B cell (primary cell): Measurements from ENCODE around the gene HTR3E. TPM values are rescaled to one million over a fixed set of nuclear protein-coding genes. Genes with fewer than 3 reads are reported as not detected.

Experiments
- polyA plus RNA-seq: library from polyadenylated mRNA; depleted of rRNA; stranded (reverse); fragments of >200 nt; gene quantifications from 2 replicates; pipeline ENCODE4 v1.2.3, GENCODE V29; 2012
- small RNA-seq: library from RNA; depleted of rRNA; stranded (forward); fragments of <200 nt; gene quantifications from one replicate; pipeline ENCODE3, GENCODE V24; 2012; ENCODE audit warnings: low replicate concordance, low read depth; ENCODE audit not compliant: insufficient read length
- total RNA-seq, 2 donors: library from RNA; stranded (reverse); fragments of 120-200 nt in 1 of 2; gene quantifications; 1 replicate in 1 of 2; 2 replicates in 1 of 2; pipeline versions ENCODE4 v1.2.3 to v1.2.4, GENCODE V29; 2013 to 2022

The HTR3E gene
- total and polyA plus RNA-seq, 2 donors (not counting 1 experiment from before 2014, with no cell fraction given): not detected

Small RNAs within 50 kb of the gene (small RNA-seq; reads per million reads assigned to genes)
- not detected for gene RF00019

Other genes with a start within 250 kb of the HTR3E start
- gene PARL, start 212.2 kb upstream of the HTR3E start, total RNA-seq: 46.7 and 51.2 TPM in 2 replicates
- 23.5 and 32.6 TPM in 2 replicates for gene PARL, start 212.2 kb upstream of the HTR3E start, polyA plus RNA-seq
- gene ABCC5, start 79.2 kb upstream of the HTR3E start, total RNA-seq: 29.5 and 31.7 TPM in 2 replicates
- gene ABCC5, start 79.2 kb upstream of the HTR3E start, polyA plus RNA-seq: 13.4 and 16.9 TPM in 2 replicates
- gene HTR3D, start 65.3 kb upstream of the HTR3E start, total RNA-seq: not detected in 2 replicates
- not detected in 2 replicates for gene HTR3D, start 65.3 kb upstream of the HTR3E start, polyA plus RNA-seq
- gene HTR3C, start 44.0 kb upstream of the HTR3E start, total RNA-seq: not detected in 2 replicates
- gene HTR3C, start 44.0 kb upstream of the HTR3E start, polyA plus RNA-seq: not detected in 2 replicates
- 83.8 and 85.9 TPM in 2 replicates for gene EIF2B5, start 38.3 kb downstream of the HTR3E start, total RNA-seq
- gene EIF2B5, start 38.3 kb downstream of the HTR3E start, polyA plus RNA-seq: 73.2 and 77.1 TPM in 2 replicates
- 81.3 and 92.0 TPM in 2 replicates for gene DVL3, start 58.3 kb downstream of the HTR3E start, total RNA-seq
- gene DVL3, start 58.3 kb downstream of the HTR3E start, polyA plus RNA-seq: 42.7 and 49.4 TPM in 2 replicates
- gene AP2M1, start 77.8 kb downstream of the HTR3E start, total RNA-seq: 191 and 207 TPM in 2 replicates
- 132 and 171 TPM in 2 replicates for gene AP2M1, start 77.8 kb downstream of the HTR3E start, polyA plus RNA-seq
- gene ABCF3, start 89.1 kb downstream of the HTR3E start, total RNA-seq: 115 and 131 TPM in 2 replicates
- 74.0 and 86.5 TPM in 2 replicates for gene ABCF3, start 89.1 kb downstream of the HTR3E start, polyA plus RNA-seq
- gene VWA5B2, start 132.5 kb downstream of the HTR3E start, total RNA-seq: 0.37 TPM in 1 of 2 replicates, not detected in the other
- gene VWA5B2, start 132.5 kb downstream of the HTR3E start, polyA plus RNA-seq: 0.09 and 0.10 TPM in 2 replicates
- 32.7 and 38.6 TPM in 2 replicates for gene ALG3, start 151.9 kb downstream of the HTR3E start, total RNA-seq
- gene ALG3, start 151.9 kb downstream of the HTR3E start, polyA plus RNA-seq: 29.9 and 36.1 TPM in 2 replicates
- gene EEF1AKMT4, start 152.6 kb downstream of the HTR3E start, total RNA-seq: 1.5 and 2.0 TPM in 2 replicates
- gene EEF1AKMT4, start 152.6 kb downstream of the HTR3E start, polyA plus RNA-seq: 0.61 and 2.5 TPM in 2 replicates
- 0.29 TPM in 1 of 2 replicates, not detected in the other for gene CAMK2N2, start 164.5 kb downstream of the HTR3E start, total RNA-seq
- not detected in 2 replicates for gene CAMK2N2, start 164.5 kb downstream of the HTR3E start, polyA plus RNA-seq
- gene ECE2, start 179.0 kb downstream of the HTR3E start, total RNA-seq: not detected in 2 replicates
- not detected in 2 replicates for gene ECE2, start 179.0 kb downstream of the HTR3E start, polyA plus RNA-seq
- 140 and 145 TPM in 2 replicates for gene PSMD2, start 202.2 kb downstream of the HTR3E start, total RNA-seq
- gene PSMD2, start 202.2 kb downstream of the HTR3E start, polyA plus RNA-seq: 79.4 and 119 TPM in 2 replicates
- 160 TPM in 2 replicates for gene EIF4G1, start 217.5 kb downstream of the HTR3E start, total RNA-seq
- gene EIF4G1, start 217.5 kb downstream of the HTR3E start, polyA plus RNA-seq: 65.8 and 111 TPM in 2 replicates
- 11.7 and 14.0 TPM in 2 replicates for gene FAM131A, start 240.5 kb downstream of the HTR3E start, total RNA-seq
- 11.8 and 13.4 TPM in 2 replicates for gene FAM131A, start 240.5 kb downstream of the HTR3E start, polyA plus RNA-seq